ENCODE data around the gene IL13. TPM values are rescaled to one million over a fixed set of nuclear protein-coding genes. Genes with fewer than 3 reads are reported as not detected.

Gene IL13
- total RNA-seq (2021; ENCODE audit: unreplicated experiment) (not detected), Bru-seq, nascent RNA (not detected), BruChase-seq, experiment 1, labeled RNA remaining after a 6-hour chase (percentile 23 among the genes with signal in this experiment), BruChase-seq, experiment 2, labeled RNA remaining after a 2-hour chase (percentile 28 among the genes with signal in this experiment)
- polyA plus RNA-seq (2012), result not detected in 2 replicates
- long read RNA-seq, result 0 reads

- no peaks in the 10 kb centered on the region for H3K79me2 ChIP-seq (ENCODE audit: insufficient read depth, low read length)
- TF ChIP-seq YY1 (IDR thresholded peaks at IDR 0.05; ENCODE audit: extremely low read depth, insufficient replicate concordance, low read depth, low read length) (no peak), POLR2A (IDR thresholded peaks at IDR 0.05; ENCODE audit: borderline replicate concordance, extremely low read depth, insufficient read depth, insufficient read length) (no peak), REST (IDR thresholded peaks at IDR 0.05; ENCODE audit: low read depth) (no peak), POLR2AphosphoS5 (IDR thresholded peaks at IDR 0.05; ENCODE audit: low read depth, low read length) (no peak), TCF7L2 (IDR thresholded peaks at IDR 0.05; ENCODE audit: borderline replicate concordance, extremely low read depth, insufficient read depth, insufficient read length) (no peak), CBX3 (IDR thresholded peaks at IDR 0.05; ENCODE audit: low read depth) (no peak), JUND (IDR thresholded peaks at IDR 0.05) (no peak)
- ChIA-PET POLR2A (no interaction called here), RAD21 (ENCODE audit: low non-redundant PET in 1 of 2, low total read pairs in 2 of 2, uncharacterized antibody in 2 of 2, unreplicated experiment in 2 of 2) (no interaction called here), CTCF (no interaction called here)
- H2AFZ ChIP-seq (ENCODE audit: low read depth, low read length, poor library complexity, severe bottlenecking), result no peak within 1 kb of the TSS
- DNase-seq (ENCODE audit: low read depth, low spot score) (no peak), ATAC-seq (no peak)
- no peaks in the 10 kb centered on the region for H3K36me3 ChIP-seq (ENCODE audit: control insufficient read depth in 1 of 2, insufficient read depth in 2 of 2, low read length in 2 of 2)
- H3K4me3 ChIP-seq (replicated peaks in 1 of 2; ENCODE audit: low read depth in 1 of 2, low read length in 2 of 2), result no peak within 1 kb of the TSS
- H4K20me1 ChIP-seq (ENCODE audit: insufficient read depth), result no peaks in the 10 kb centered on the region
- intact Hi-C loops (cut with micrococcal nuclease), result no loop called here
- H3K9ac ChIP-seq (ENCODE audit: low read length), result no peak within 1 kb of the TSS
- H3K27ac ChIP-seq (ENCODE audit: low read depth, low read length), result no peak within 1 kb of the TSS
- no peaks in the 10 kb centered on the region for H3K27me3 ChIP-seq (ENCODE audit: insufficient read depth, low read length)
- no peaks in the 10 kb centered on the region for H3K4me1 ChIP-seq (ENCODE audit: control insufficient read depth in 1 of 2, insufficient read depth in 2 of 2, low read length in 2 of 2)
- no peaks in the 10 kb centered on the region for H3K9me3 ChIP-seq (ENCODE audit: control insufficient read depth in 1 of 2, insufficient read depth in 1 of 2, low read depth in 1 of 2, low read length in 2 of 2)
- BruUV-seq (replicated peaks), result no TSS peak
- H3K9me2 ChIP-seq (ENCODE audit: insufficient read depth), result no peaks in the 10 kb centered on the region
- H3K4me2 ChIP-seq (ENCODE audit: low read length), result no peak within 1 kb of the TSS
These were observed at the start of gene IL13 for GRCh38 chr5:132657676-132658380. TSS of gene IL13 (plus strand) at chr5:132658173. CDS start at chr5:132658187, 14 bp downstream.

All from HCT116 (cell line).